ENCODE data around the gene TBC1D22A. TPM values are rescaled to one million over a fixed set of nuclear protein-coding genes. Genes with fewer than 3 reads are reported as not detected.

TBC1D22A gene
- polyA plus RNA-seq, 1 donor (not counting 4 experiments of a cell fraction or from before 2014, with no cell fraction given) = 20.9 TPM

DNA sequence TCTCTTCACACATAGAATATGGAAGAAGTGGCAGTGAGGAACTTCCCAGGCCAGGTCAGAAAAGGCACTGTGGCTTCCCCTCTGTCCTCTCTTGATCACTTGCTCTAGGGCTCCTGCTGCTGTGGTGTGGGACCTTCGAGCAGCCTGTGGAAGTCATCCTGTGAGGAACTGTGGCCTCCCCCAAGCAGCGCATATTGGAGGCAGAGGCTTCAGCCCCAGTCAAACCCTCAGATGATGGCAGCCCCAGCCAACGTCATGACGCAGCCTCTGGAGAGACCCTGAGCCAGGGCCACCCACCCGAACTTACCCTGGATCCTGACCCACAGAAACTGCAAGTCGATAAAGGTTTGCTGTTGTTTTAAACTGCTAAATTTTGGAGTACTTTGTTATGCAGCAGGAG, 444.9 kb downstream of the TBC1D22A start:
- Histone ChIP-seq H3K9ac (ENCODE audit: control insufficient read depth, extremely low read depth, insufficient read depth, low read length) (no peak overlapping the region), H3K79me2 (ENCODE audit: control insufficient read depth, insufficient read depth, low read length) (no peaks in the 10 kb centered on the region), H3K4me3 (ENCODE audit: control insufficient read depth in 2 of 3, extremely low read depth in 1 of 3, insufficient read depth in 2 of 3, low read depth in 1 of 3, low read length in 3 of 3) (no peak overlapping the region), H3K9me1 (ENCODE audit: control insufficient read depth, extremely low read depth, insufficient read depth, low read length) (no peaks in the 10 kb centered on the region), H3K4me2 (ENCODE audit: control insufficient read depth, extremely low read depth, insufficient read depth, low read depth, low read length) (no peak overlapping the region), H3K4me1 (ENCODE audit: control insufficient read depth, extremely low read depth, insufficient read depth, low read length) (no peaks in the 10 kb centered on the region), H3K27me3 (ENCODE audit: control insufficient read depth, extremely low read depth, insufficient read depth, low read length) (no peaks in the 10 kb centered on the region), H3K36me3 (ENCODE audit: control insufficient read depth in 2 of 2, extremely low read depth in 1 of 2, insufficient read depth in 2 of 2, low read length in 2 of 2) (no peaks in the 10 kb centered on the region), H3K27ac (ENCODE audit: control insufficient read depth, insufficient read depth, low read length) (no peak overlapping the region), H4K20me1 (ENCODE audit: control insufficient read depth, extremely low read depth, insufficient read depth, low read length) (no peaks in the 10 kb centered on the region), H3K9me3 (ENCODE audit: control insufficient read depth, low read depth, low read length) (peaks cover 3% of the 10 kb centered on the region), H2AFZ (ENCODE audit: control insufficient read depth, low read length) (no peak overlapping the region)
- no peak for FAIRE-seq
- dilution Hi-C loops (cut with MboI; ENCODE audit: extremely low pct_ligation_motif_present, low sequenced_read_pairs) = no loop called here
- TF ChIP-seq, protein P1, sequence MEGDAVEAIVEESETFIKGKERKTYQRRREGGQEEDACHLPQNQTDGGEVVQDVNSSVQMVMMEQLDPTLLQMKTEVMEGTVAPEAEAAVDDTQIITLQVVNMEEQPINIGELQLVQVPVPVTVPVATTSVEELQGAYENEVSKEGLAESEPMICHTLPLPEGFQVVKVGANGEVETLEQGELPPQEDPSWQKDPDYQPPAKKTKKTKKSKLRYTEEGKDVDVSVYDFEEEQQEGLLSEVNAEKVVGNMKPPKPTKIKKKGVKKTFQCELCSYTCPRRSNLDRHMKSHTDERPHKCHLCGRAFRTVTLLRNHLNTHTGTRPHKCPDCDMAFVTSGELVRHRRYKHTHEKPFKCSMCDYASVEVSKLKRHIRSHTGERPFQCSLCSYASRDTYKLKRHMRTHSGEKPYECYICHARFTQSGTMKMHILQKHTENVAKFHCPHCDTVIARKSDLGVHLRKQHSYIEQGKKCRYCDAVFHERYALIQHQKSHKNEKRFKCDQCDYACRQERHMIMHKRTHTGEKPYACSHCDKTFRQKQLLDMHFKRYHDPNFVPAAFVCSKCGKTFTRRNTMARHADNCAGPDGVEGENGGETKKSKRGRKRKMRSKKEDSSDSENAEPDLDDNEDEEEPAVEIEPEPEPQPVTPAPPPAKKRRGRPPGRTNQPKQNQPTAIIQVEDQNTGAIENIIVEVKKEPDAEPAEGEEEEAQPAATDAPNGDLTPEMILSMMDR (optimal IDR thresholded peaks at IDR 0.05 in 1 of 3, IDR thresholded peaks at IDR 0.05 in 1 of 3, conservative IDR thresholded peaks at IDR 0.05 in 1 of 3; ENCODE audit: extremely low read depth in 1 of 3, insufficient read depth in 2 of 3, low read length in 3 of 3) = no peak
- no peak for TF ChIP-seq EZH2 (IDR thresholded peaks at IDR 0.05; ENCODE audit: low read length)
- DNase-seq (ENCODE audit: low read depth, low spot score) = no peak

DNA sequence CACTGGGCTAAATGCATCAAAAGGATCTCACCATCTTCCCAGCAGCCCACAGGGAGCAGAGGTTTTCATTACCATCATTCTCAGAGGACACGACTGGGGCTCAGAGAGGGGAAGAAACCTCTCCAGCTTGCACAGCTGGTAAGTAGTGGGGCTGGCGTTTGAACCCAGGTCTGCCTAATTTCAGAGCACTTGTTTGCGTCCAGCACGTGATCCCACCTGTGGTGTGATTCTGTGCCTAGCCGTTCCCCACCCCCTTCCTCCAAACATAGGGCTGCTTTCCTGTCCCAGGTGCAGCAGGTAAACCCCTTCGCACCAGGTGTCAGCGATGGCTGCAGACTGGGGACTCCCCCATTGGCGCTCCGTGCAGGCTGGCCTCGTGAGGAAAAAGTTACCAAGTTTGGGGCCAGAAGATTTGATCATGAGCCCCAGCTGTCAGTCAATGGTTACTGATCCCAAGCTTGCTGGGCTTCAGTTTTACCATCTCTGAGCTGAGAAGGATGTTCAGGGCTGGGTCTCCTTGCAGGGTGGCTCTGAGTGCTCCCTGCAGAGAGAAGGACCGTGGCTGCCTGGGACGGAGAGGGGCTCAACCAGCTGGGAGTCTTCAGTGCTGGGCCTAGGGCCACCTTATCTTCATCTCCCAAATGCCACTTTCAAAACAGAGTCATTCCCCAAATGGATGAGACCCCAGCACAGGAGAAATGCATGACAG, 445.6 kb downstream of the TBC1D22A start:
- Histone ChIP-seq H3K36me3 (ENCODE audit: control insufficient read depth in 2 of 2, extremely low read depth in 1 of 2, insufficient read depth in 2 of 2, low read length in 2 of 2) (no peaks in the 10 kb centered on the region), H3K4me1 (ENCODE audit: control insufficient read depth, extremely low read depth, insufficient read depth, low read length) (no peaks in the 10 kb centered on the region), H4K20me1 (ENCODE audit: control insufficient read depth, extremely low read depth, insufficient read depth, low read length) (no peaks in the 10 kb centered on the region), H3K27me3 (ENCODE audit: control insufficient read depth, extremely low read depth, insufficient read depth, low read length) (no peaks in the 10 kb centered on the region), H3K4me2 (ENCODE audit: control insufficient read depth, extremely low read depth, insufficient read depth, low read depth, low read length) (no peak overlapping the region), H3K79me2 (ENCODE audit: control insufficient read depth, insufficient read depth, low read length) (no peaks in the 10 kb centered on the region), H3K9me1 (ENCODE audit: control insufficient read depth, extremely low read depth, insufficient read depth, low read length) (no peaks in the 10 kb centered on the region), H3K9me3 (ENCODE audit: control insufficient read depth, low read depth, low read length) (peaks cover 7% of the 10 kb centered on the region), H3K27ac (ENCODE audit: control insufficient read depth, insufficient read depth, low read length) (no peak overlapping the region), H3K9ac (ENCODE audit: control insufficient read depth, extremely low read depth, insufficient read depth, low read length) (no peak overlapping the region), H3K4me3 (ENCODE audit: control insufficient read depth in 2 of 3, extremely low read depth in 1 of 3, insufficient read depth in 2 of 3, low read depth in 1 of 3, low read length in 3 of 3) (no peak overlapping the region), H2AFZ (ENCODE audit: control insufficient read depth, low read length) (no peak overlapping the region)
- DNase-seq (ENCODE audit: low read depth, low spot score) (no peak), FAIRE-seq (no peak)
- dilution Hi-C loops (cut with MboI; ENCODE audit: extremely low pct_ligation_motif_present, low sequenced_read_pairs) = no loop called here
- TF ChIP-seq EZH2 (IDR thresholded peaks at IDR 0.05; ENCODE audit: low read length) = no peak
- TF ChIP-seq, protein P1 (optimal IDR thresholded peaks at IDR 0.05 in 1 of 3, IDR thresholded peaks at IDR 0.05 in 1 of 3, conservative IDR thresholded peaks at IDR 0.05 in 1 of 3; ENCODE audit: extremely low read depth in 1 of 3, insufficient read depth in 2 of 3, low read length in 3 of 3) = no peak

Data from keratinocyte (primary cell).